Measurements from ENCODE around the gene ADAMTS7. TPM values are rescaled to one million over a fixed set of nuclear protein-coding genes. Genes with fewer than 3 reads are reported as not detected.

ADAMTS7 gene
- total and polyA plus RNA-seq, 2 of the 4 experiments (the other 2 are of a cell fraction): 1.4 to 12.6 TPM

DNA sequence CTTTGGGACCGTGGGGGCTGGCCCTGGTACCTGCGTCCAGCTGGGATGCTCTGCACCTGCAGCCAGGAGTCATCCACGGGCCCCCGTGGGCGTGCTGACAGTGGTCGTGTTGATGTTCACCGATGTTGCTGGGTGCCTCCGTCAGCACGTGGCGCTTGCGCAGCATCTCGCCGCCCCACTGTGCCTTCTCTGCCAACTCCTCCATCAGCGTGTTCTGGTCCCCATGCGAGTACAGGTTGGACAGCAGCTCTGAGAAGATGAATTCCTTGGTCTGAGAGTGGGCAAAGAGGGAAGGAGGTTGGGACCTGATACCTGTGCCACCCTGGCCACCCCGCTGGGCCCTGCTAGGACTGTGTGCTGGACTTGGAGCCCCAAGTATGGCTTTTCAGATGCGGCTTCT, 61.4 kb downstream of the ADAMTS7 start:
- no peaks in the 10 kb centered on the region for H3K36me3 ChIP-seq (ENCODE audit: control insufficient read depth, insufficient read depth, low read length)
- no peak overlapping the region for H3K4me2 ChIP-seq (ENCODE audit: low read depth, low read length)
- H3K4me3 ChIP-seq (ENCODE audit: insufficient read depth, low read depth, low read length): no peak overlapping the region
- H2BK15ac ChIP-seq (ENCODE audit: low read depth, low read length): no peak overlapping the region
- DNase-seq (no peak), ATAC-seq (ENCODE audit: low read depth) (no peak)
- H2BK20ac ChIP-seq (ENCODE audit: low read depth, low read length): no peak overlapping the region
- H3K56ac ChIP-seq (ENCODE audit: extremely low read depth, insufficient read depth, low read length): no peak overlapping the region
- H2BK5ac ChIP-seq (ENCODE audit: low read depth, low read length, poor library complexity, severe bottlenecking): no peak overlapping the region
- H2BK120ac ChIP-seq (ENCODE audit: low read depth, low read length): no peak overlapping the region
- H3K27me3 ChIP-seq (ENCODE audit: control insufficient read depth, insufficient read depth, low read length): no peaks in the 10 kb centered on the region
- H3K4me1 ChIP-seq (ENCODE audit: control insufficient read depth, insufficient read depth, low read length): no peaks in the 10 kb centered on the region
- no peaks in the 10 kb centered on the region for H3K9me1 ChIP-seq (ENCODE audit: insufficient read depth, low read length)
- H4K5ac ChIP-seq (ENCODE audit: low read depth, low read length): no peak overlapping the region
- no peak overlapping the region for H2AFZ ChIP-seq (replicated peaks; ENCODE audit: low read length, poor library complexity)
- H3K4ac ChIP-seq (ENCODE audit: low read depth, low read length): no peak overlapping the region
- BruUV-seq (replicated peaks): no TSS peak
- no peak overlapping the region for H3K27ac ChIP-seq (ENCODE audit: insufficient read depth, low read length)
- no peak for TF ChIP-seq POLR2A (IDR thresholded peaks at IDR 0.05; ENCODE audit: low read depth, low read length)
- TF ChIP-seq SMC3 (IDR thresholded peaks at IDR 0.05; ENCODE audit: low read depth, low read length): no peak
- no peak for TF ChIP-seq CEBPB (IDR thresholded peaks at IDR 0.05; ENCODE audit: low read depth, low read length)
- no peak for TF ChIP-seq FOS (IDR thresholded peaks at IDR 0.05; ENCODE audit: low read depth, low read length)
- no peak for TF ChIP-seq NFE2L2 (IDR thresholded peaks at IDR 0.05; ENCODE audit: low read depth, low read length)
- TF ChIP-seq, protein P1, sequence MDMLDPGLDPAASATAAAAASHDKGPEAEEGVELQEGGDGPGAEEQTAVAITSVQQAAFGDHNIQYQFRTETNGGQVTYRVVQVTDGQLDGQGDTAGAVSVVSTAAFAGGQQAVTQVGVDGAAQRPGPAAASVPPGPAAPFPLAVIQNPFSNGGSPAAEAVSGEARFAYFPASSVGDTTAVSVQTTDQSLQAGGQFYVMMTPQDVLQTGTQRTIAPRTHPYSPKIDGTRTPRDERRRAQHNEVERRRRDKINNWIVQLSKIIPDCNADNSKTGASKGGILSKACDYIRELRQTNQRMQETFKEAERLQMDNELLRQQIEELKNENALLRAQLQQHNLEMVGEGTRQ (IDR thresholded peaks at IDR 0.05; ENCODE audit: low read depth, low read length): no peak
- TF ChIP-seq, protein P2, sequence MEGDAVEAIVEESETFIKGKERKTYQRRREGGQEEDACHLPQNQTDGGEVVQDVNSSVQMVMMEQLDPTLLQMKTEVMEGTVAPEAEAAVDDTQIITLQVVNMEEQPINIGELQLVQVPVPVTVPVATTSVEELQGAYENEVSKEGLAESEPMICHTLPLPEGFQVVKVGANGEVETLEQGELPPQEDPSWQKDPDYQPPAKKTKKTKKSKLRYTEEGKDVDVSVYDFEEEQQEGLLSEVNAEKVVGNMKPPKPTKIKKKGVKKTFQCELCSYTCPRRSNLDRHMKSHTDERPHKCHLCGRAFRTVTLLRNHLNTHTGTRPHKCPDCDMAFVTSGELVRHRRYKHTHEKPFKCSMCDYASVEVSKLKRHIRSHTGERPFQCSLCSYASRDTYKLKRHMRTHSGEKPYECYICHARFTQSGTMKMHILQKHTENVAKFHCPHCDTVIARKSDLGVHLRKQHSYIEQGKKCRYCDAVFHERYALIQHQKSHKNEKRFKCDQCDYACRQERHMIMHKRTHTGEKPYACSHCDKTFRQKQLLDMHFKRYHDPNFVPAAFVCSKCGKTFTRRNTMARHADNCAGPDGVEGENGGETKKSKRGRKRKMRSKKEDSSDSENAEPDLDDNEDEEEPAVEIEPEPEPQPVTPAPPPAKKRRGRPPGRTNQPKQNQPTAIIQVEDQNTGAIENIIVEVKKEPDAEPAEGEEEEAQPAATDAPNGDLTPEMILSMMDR (conservative IDR thresholded peaks at IDR 0.05; ENCODE audit: low read depth, low read length): no peak
- TF ChIP-seq RFX5 (IDR thresholded peaks at IDR 0.05; ENCODE audit: low read depth, low read length): no peak
- no peak for TF ChIP-seq MXI1 (IDR thresholded peaks at IDR 0.05; ENCODE audit: borderline replicate concordance, low read depth, low read length)
- no peak for TF ChIP-seq MAZ (IDR thresholded peaks at IDR 0.05; ENCODE audit: borderline replicate concordance, low read depth, low read length)
- no peak for TF ChIP-seq CHD1 (IDR thresholded peaks at IDR 0.05; ENCODE audit: low read depth, low read length)
- TF ChIP-seq MAFK (IDR thresholded peaks at IDR 0.05; ENCODE audit: low read depth, low read length): no peak
- no peak for TF ChIP-seq RAD21 (IDR thresholded peaks at IDR 0.05; ENCODE audit: low read length)
- TF ChIP-seq BHLHE40 (IDR thresholded peaks at IDR 0.05; ENCODE audit: low read depth, low read length): no peak
- TF ChIP-seq RCOR1 (IDR thresholded peaks at IDR 0.05; ENCODE audit: insufficient replicate concordance, low read length): no peak
- H3K79me1 ChIP-seq (ENCODE audit: low read depth in 1 of 2, low read length in 2 of 2): no peaks in the 10 kb centered on the region
- WGBS, 2 experiments (ENCODE audit: extremely low coverage in 2 of 2, insufficient read length in 1 of 2): 85% methylated on average over 6 of the region's 17 CpGs; no CpG with 5 or more reads in 1 of the 2 experiments
- H4K91ac ChIP-seq (ENCODE audit: insufficient read depth, low read depth, low read length): no peak overlapping the region
- no peak overlapping the region for H3K14ac ChIP-seq (replicated peaks; ENCODE audit: low read depth, low read length)
- no peak overlapping the region for H2AK9ac ChIP-seq (replicated peaks; ENCODE audit: low read depth, low read length, poor library complexity)
- H4K20me1 ChIP-seq (ENCODE audit: insufficient read depth, low read length): no peaks in the 10 kb centered on the region
- no peaks in the 10 kb centered on the region for H3K9me3 ChIP-seq (ENCODE audit: control insufficient read depth, insufficient read depth, low read length)
- no peak overlapping the region for H4K8ac ChIP-seq (ENCODE audit: low read depth in 2 of 2, low read length in 2 of 2)
- intact Hi-C loops (cut with micrococcal nuclease): loop anchor here (5.0 kb wide), 1 partner anchor 122 kb away; the partner anchor contains the start of gene MORF4L1
- H3K9ac ChIP-seq (ENCODE audit: low read depth, low read length): no peak overlapping the region
- no peak overlapping the region for H3K23ac ChIP-seq (ENCODE audit: low read depth, low read length)
- H2AK5ac ChIP-seq (ENCODE audit: low read depth, low read length): no peak overlapping the region
- dilution Hi-C loops (cut with HindIII; ENCODE audit: low sequenced_read_pairs, unreplicated experiment): no loop called here
- in situ Hi-C loops (cut with MboI; ENCODE audit: low sequenced_read_pairs): no loop called here
- ChIA-PET POLR2A (ENCODE audit: unreplicated experiment) (no interaction called here), CTCF (interaction anchor here (0.7 kb wide), 1 partner anchor 9 kb away, joined by 3 read pairs; no protein-coding TSS in a partner anchor)
- no peak overlapping the region for H3K18ac ChIP-seq (ENCODE audit: low read depth, low read length)

Data from IMR-90 (cell line).